Neural cell (in vitro differentiated cells): ENCODE results near the gene ETV3. TPM values are rescaled to one million over a fixed set of nuclear protein-coding genes. Genes with fewer than 3 reads are reported as not detected.
A peak's percentile ranks its signal among the peaks of the same experiment; 100 is the strongest.
"Not testable (repeated sequence)": the region's sequence is repeated elsewhere in the genome, so short reads cannot be mapped to it uniquely, and the experiment has no call there.

Source experiments
- H2AFZ ChIP-seq: fragments of 200-600, 300-800 bp; sonication (generic), shearing (Covaris generic); 2 replicates; pipeline ENCODE4 v1.6.0; 2014; ENCODE audit warnings: low read depth, mild to moderate bottlenecking, antibody characterized with exemption, low read length, moderate library complexity
- H3F3A ChIP-seq: fragments of 200-600 bp; shearing (Covaris generic); 2 replicates; pipeline ENCODE4 v1.6.1; 2016; ENCODE audit warnings: mild to moderate bottlenecking, moderate library complexity, mixed read lengths, antibody characterized with exemption, low read length; ENCODE audit not compliant: insufficient read depth, poor library complexity, severe bottlenecking
- H3K27ac ChIP-seq: fragments of 200-600, 300-800 bp; sonication (generic), shearing (Covaris generic); 2 replicates; pipeline ENCODE4 v1.5.1; 2014; ENCODE audit warnings: mild to moderate bottlenecking, low read length, moderate library complexity
- H3K27me3 ChIP-seq: fragments of 300-800, 200-600 bp; sonication (generic), shearing (Covaris generic); 2 replicates; pipeline ENCODE4 v1.6.0; 2014; ENCODE audit warnings: mild to moderate bottlenecking, low read depth, low read length, moderate library complexity; ENCODE audit not compliant: insufficient read depth
- H3K36me3 ChIP-seq: fragments of 300-800, 200-600 bp; sonication (generic), shearing (Covaris generic); 2 replicates; pipeline ENCODE4 v1.5.1; 2014; ENCODE audit warnings: mild to moderate bottlenecking, antibody characterized with exemption, low read length, moderate library complexity; ENCODE audit not compliant: insufficient read depth
- H3K4me2 ChIP-seq: fragments of 300-800, 200-600 bp; sonication (generic), shearing (Covaris generic); 2 replicates; pipeline ENCODE4 v1.6.0; 2014; ENCODE audit warnings: mild to moderate bottlenecking, low read length
- H3K4me3 ChIP-seq: fragments of 300-800, 200-600 bp; sonication (generic), shearing (Covaris generic); 2 replicates; pipeline ENCODE4 v1.5.1; 2014; ENCODE audit warnings: mild to moderate bottlenecking, low read length, moderate library complexity
- H3K79me2 ChIP-seq: fragments of 200-600 bp; shearing (Covaris generic); replicated peaks from 2 replicates; pipeline ENCODE4 v1.6.0; 2014; ENCODE audit warnings: mild to moderate bottlenecking, low read length, moderate library complexity; ENCODE audit not compliant: insufficient read depth
- H3K9ac ChIP-seq: fragments of 300-800, 200-600 bp; sonication (generic), shearing (Covaris generic); 2 replicates; pipeline ENCODE4 v1.6.1; 2016; ENCODE audit warnings: mild to moderate bottlenecking, low read length, mixed read lengths
- H3K9me2 ChIP-seq: fragments of 200-600 bp; shearing (Covaris generic); 2 replicates; pipeline ENCODE4 v1.6.1; 2016; ENCODE audit warnings: mild to moderate bottlenecking, low read length, mixed read lengths; ENCODE audit not compliant: insufficient read depth
- H3K9me3 ChIP-seq: fragments of 200-600, 300-800 bp; sonication (generic), shearing (Covaris generic); 2 replicates; pipeline ENCODE4 v1.6.1; 2016; ENCODE audit warnings: mild to moderate bottlenecking, mixed run types, low read length, moderate library complexity, mixed read lengths
- H4K20me1 ChIP-seq: fragments of 200-600 bp; shearing (Covaris generic); 2 replicates; pipeline ENCODE4 v1.6.1; 2016; ENCODE audit warnings: mild to moderate bottlenecking, mixed run types; ENCODE audit not compliant: insufficient read depth
- EP300 ChIP-seq: fragments of 450-650 bp; conservative IDR thresholded peaks from 2 replicates; pipeline ENCODE4 v1.6.1; 2014; ENCODE audit warnings: antibody characterized with exemption, mild to moderate bottlenecking, moderate library complexity; ENCODE audit not compliant: poor library complexity, severe bottlenecking
- EZH2 ChIP-seq: fragments of 200-600, 300-800 bp; shearing (Covaris generic), sonication (generic); IDR thresholded peaks from 2 replicates; pipeline ENCODE4 v1.6.1; 2014; ENCODE audit warnings: antibody characterized with exemption, low read length, borderline replicate concordance, mild to moderate bottlenecking; ENCODE audit not compliant: insufficient read depth, poor library complexity, severe bottlenecking
- MXI1 ChIP-seq: fragments of 450-650 bp; conservative IDR thresholded peaks from 2 replicates; pipeline ENCODE4 v1.6.1; 2014; ENCODE audit warnings: antibody characterized with exemption, mild to moderate bottlenecking; ENCODE audit not compliant: poor library complexity, severe bottlenecking
- POLR2AphosphoS5 ChIP-seq: IDR thresholded peaks from 2 replicates; pipeline ENCODE4 v1.6.1; 2012
- RAD21 ChIP-seq: fragments of 450-650 bp; conservative IDR thresholded peaks from 2 replicates; pipeline ENCODE4 v1.6.1; 2014; ENCODE audit warnings: antibody characterized with exemption, mild to moderate bottlenecking, moderate library complexity
- SMC3 ChIP-seq: fragments of 450-650 bp; conservative IDR thresholded peaks from 2 replicates; pipeline ENCODE4 v1.6.1; 2014; ENCODE audit warnings: antibody characterized with exemption, mild to moderate bottlenecking, moderate library complexity; ENCODE audit not compliant: poor library complexity
- TAF1 ChIP-seq: IDR thresholded peaks from 2 replicates; pipeline ENCODE4 v1.6.1; 2012; ENCODE audit warnings: low read depth
- polyA plus RNA-seq: library from polyadenylated mRNA; depleted of rRNA; stranded (reverse); fragments of >200 nt; gene quantifications from 2 replicates; pipeline ENCODE4 v1.2.3, GENCODE V29; 2014
- TF ChIP-seq, protein P1 (sequence below): fragments of 450-650 bp; IDR thresholded peaks from 2 replicates; pipeline ENCODE4 v1.5.1; 2014; ENCODE audit warnings: antibody characterized with exemption, mild to moderate bottlenecking, moderate library complexity; ENCODE audit not compliant: poor library complexity, severe bottlenecking
- TF ChIP-seq, protein P2 (sequence below): IDR thresholded peaks from 2 replicates; pipeline ENCODE4 v1.6.1; 2012; ENCODE audit warnings: borderline replicate concordance

Gene ETV3
- polyA plus RNA-seq, 1 donor from 2014 or later, result 9.9 TPM

DNA sequence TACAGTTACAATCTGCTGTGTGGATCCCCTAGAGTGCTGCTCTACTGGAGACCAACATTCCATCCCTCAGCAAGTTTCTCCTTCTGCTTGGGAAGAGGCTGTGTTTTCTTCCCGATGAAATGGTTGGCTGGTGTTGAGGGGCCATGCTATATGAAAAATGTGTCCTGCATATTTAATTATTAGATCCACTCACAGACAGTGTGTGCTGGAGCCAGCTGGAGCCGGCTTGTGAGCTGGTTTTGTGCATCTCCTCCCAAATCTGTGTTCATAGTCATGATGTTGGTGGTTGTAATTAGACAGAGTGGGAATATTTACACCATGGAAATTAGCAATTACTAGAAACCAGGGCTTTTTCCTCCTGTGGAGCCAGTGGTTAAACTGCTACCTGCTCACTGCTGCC is 34.4 kb upstream of the ETV3 start:
- H2AFZ ChIP-seq, H3F3A ChIP-seq, H3K4me3 ChIP-seq, H3K9me2 ChIP-seq, H4K20me1 ChIP-seq, H3K27ac ChIP-seq, H3K79me2 ChIP-seq, H3K36me3 ChIP-seq, H3K9me3 ChIP-seq, H3K4me2 ChIP-seq, H3K27me3 ChIP-seq, H3K9ac ChIP-seq: not testable (repeated sequence)

- not testable (repeated sequence) for H3K4me3 ChIP-seq, H3K9me2 ChIP-seq, H3K9ac ChIP-seq, H4K20me1 ChIP-seq, H2AFZ ChIP-seq, H3K4me2 ChIP-seq, H3K27me3 ChIP-seq, H3K9me3 ChIP-seq, H3K27ac ChIP-seq, H3F3A ChIP-seq, H3K79me2 ChIP-seq, H3K36me3 ChIP-seq
- TF ChIP-seq, protein P1, sequence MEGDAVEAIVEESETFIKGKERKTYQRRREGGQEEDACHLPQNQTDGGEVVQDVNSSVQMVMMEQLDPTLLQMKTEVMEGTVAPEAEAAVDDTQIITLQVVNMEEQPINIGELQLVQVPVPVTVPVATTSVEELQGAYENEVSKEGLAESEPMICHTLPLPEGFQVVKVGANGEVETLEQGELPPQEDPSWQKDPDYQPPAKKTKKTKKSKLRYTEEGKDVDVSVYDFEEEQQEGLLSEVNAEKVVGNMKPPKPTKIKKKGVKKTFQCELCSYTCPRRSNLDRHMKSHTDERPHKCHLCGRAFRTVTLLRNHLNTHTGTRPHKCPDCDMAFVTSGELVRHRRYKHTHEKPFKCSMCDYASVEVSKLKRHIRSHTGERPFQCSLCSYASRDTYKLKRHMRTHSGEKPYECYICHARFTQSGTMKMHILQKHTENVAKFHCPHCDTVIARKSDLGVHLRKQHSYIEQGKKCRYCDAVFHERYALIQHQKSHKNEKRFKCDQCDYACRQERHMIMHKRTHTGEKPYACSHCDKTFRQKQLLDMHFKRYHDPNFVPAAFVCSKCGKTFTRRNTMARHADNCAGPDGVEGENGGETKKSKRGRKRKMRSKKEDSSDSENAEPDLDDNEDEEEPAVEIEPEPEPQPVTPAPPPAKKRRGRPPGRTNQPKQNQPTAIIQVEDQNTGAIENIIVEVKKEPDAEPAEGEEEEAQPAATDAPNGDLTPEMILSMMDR, result peak; percentile 58
Observed at GRCh38 chr1:157171903-157172503, 33.8 kb upstream of the ETV3 start.

DNA sequence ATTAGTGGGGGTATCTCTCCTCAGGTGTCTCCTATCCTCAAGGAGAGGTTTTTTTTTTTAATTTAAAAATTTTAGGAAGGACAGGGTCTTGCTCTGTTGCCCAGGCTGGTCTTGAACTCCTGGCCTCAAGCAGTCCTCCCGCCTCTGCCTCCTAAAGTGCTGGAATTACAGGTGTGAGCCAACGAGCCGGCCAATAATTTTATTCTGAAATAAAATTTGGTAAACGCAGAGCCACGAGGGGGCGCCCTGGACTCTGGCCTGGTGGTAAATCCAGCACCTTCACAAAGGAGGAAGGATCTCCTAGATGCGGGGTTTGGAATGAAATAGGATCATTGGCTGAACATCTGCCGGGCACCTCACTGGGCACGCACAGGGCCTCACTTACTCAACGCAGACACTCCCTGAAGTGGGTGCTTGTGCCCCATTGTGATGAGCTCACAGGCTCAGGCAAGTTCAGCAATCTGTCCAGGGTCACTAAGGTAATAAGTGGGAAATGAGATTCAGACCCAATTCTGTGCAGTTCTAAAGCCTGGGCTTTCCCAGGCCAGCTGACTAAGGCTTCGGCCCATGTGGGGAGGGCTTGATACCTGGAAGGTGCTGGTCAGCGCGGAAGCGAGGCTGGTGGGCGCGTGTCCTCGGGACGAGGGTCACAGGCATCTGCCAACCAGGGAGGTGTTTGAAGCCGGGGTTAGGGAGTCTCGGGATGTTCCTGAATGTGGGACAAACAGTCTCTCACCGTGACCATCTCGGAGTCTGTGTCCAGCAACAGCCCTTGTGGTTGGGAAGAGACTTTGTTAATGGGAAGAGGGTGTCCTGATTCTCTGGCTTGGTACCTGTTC is 32.7 kb upstream of the ETV3 start:
- Histone ChIP-seq H3K9ac (no peak overlapping the region), H3K27ac (no peak overlapping the region), H3K9me2 (no peaks in the 10 kb centered on the region), H3K27me3 (no peaks in the 10 kb centered on the region), H3K79me2 (no peaks in the 10 kb centered on the region), H3K4me3 (no peak overlapping the region), H4K20me1 (no peaks in the 10 kb centered on the region), H3F3A (no peaks in the 10 kb centered on the region), H2AFZ (no peak overlapping the region), H3K9me3 (no peaks in the 10 kb centered on the region), H3K36me3 (no peaks in the 10 kb centered on the region), H3K4me2 (no peak overlapping the region)
- TF ChIP-seq MXI1 (no peak), POLR2AphosphoS5 (no peak), SMC3 (no peak), EP300 (no peak), RAD21 (no peak), TAF1 (no peak), EZH2 (no peak)
- TF ChIP-seq, protein P1, result no peak
- TF ChIP-seq, protein P2, sequence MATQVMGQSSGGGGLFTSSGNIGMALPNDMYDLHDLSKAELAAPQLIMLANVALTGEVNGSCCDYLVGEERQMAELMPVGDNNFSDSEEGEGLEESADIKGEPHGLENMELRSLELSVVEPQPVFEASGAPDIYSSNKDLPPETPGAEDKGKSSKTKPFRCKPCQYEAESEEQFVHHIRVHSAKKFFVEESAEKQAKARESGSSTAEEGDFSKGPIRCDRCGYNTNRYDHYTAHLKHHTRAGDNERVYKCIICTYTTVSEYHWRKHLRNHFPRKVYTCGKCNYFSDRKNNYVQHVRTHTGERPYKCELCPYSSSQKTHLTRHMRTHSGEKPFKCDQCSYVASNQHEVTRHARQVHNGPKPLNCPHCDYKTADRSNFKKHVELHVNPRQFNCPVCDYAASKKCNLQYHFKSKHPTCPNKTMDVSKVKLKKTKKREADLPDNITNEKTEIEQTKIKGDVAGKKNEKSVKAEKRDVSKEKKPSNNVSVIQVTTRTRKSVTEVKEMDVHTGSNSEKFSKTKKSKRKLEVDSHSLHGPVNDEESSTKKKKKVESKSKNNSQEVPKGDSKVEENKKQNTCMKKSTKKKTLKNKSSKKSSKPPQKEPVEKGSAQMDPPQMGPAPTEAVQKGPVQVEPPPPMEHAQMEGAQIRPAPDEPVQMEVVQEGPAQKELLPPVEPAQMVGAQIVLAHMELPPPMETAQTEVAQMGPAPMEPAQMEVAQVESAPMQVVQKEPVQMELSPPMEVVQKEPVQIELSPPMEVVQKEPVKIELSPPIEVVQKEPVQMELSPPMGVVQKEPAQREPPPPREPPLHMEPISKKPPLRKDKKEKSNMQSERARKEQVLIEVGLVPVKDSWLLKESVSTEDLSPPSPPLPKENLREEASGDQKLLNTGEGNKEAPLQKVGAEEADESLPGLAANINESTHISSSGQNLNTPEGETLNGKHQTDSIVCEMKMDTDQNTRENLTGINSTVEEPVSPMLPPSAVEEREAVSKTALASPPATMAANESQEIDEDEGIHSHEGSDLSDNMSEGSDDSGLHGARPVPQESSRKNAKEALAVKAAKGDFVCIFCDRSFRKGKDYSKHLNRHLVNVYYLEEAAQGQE, result no peak
